Trophoblast cell (in vitro differentiated cells and primary cell): Measurements from ENCODE around the gene ACRBP.
"Not testable (repeated sequence)": the region's sequence is repeated elsewhere in the genome, so short reads cannot be mapped to it uniquely, and the experiment has no call there.

Source experiments
- DNase-seq, 2 donors: peaks; one replicate each; pipeline ENCODE4 v3.0.0-alpha.2; 2016
- H2AFZ ChIP-seq: 2 replicates; pipeline ENCODE4 v1.6.1; 2013; ENCODE audit warnings: low read length, moderate library complexity, mild to moderate bottlenecking; ENCODE audit not compliant: insufficient read depth, poor library complexity
- H2AK5ac ChIP-seq: 2 replicates; pipeline ENCODE4 v1.6.1; 2013; ENCODE audit warnings: mild to moderate bottlenecking, low read length
- H2BK120ac ChIP-seq: 2 replicates; pipeline ENCODE4 v1.6.1; 2013; ENCODE audit warnings: low read length, mild to moderate bottlenecking, moderate library complexity; ENCODE audit not compliant: insufficient read depth, poor library complexity
- H2BK12ac ChIP-seq: 2 replicates; pipeline ENCODE4 v1.6.1; 2013; ENCODE audit warnings: mild to moderate bottlenecking, low read length, moderate library complexity
- H2BK5ac ChIP-seq: 2 replicates; pipeline ENCODE4 v1.6.1; 2013; ENCODE audit warnings: low read length, low read depth, moderate library complexity, mild to moderate bottlenecking; ENCODE audit not compliant: poor library complexity
- H3K14ac ChIP-seq: 2 replicates; pipeline ENCODE4 v1.6.1; 2013; ENCODE audit warnings: mild to moderate bottlenecking, low read length
- H3K18ac ChIP-seq: 2 replicates; pipeline ENCODE4 v1.6.1; 2013; ENCODE audit warnings: mild to moderate bottlenecking, low read length
- H3K23ac ChIP-seq: 2 replicates; pipeline ENCODE4 v1.6.1; 2013; ENCODE audit warnings: low read length
- H3K27ac ChIP-seq: 2 replicates; pipeline ENCODE4 v1.5.1; 2013; ENCODE audit warnings: low read depth, mild to moderate bottlenecking, inconsistent platforms, low read length, moderate library complexity
- H3K27me3 ChIP-seq: 2 replicates; pipeline ENCODE4 v1.6.1; 2013; ENCODE audit warnings: inconsistent platforms, mild to moderate bottlenecking, low read length, moderate library complexity; ENCODE audit not compliant: insufficient read depth
- H3K36me3 ChIP-seq, 2 experiments: 1 replicate in 1 of 2; 2 replicates in 1 of 2; pipeline ENCODE4 v1.6.1; 2013; ENCODE audit warnings: low read length in 2 of 2, mild to moderate bottlenecking in 2 of 2, moderate library complexity in 1 of 2; ENCODE audit not compliant: insufficient read depth in 2 of 2, control insufficient read depth in 1 of 2
- H3K4ac ChIP-seq: 2 replicates; pipeline ENCODE4 v1.6.1; 2013; ENCODE audit warnings: low read depth, mild to moderate bottlenecking, low read length, moderate library complexity
- H3K4me1 ChIP-seq, 2 experiments: 1 replicate in 1 of 2; 2 replicates in 1 of 2; pipeline ENCODE4 v1.6.1; 2013; ENCODE audit warnings: low read length in 2 of 2, mild to moderate bottlenecking in 2 of 2, moderate library complexity in 1 of 2; ENCODE audit not compliant: insufficient read depth in 2 of 2, control insufficient read depth in 1 of 2
- H3K4me2 ChIP-seq: 2 replicates; pipeline ENCODE4 v1.6.1; 2013; ENCODE audit warnings: inconsistent platforms, mild to moderate bottlenecking, low read length, moderate library complexity
- H3K4me3 ChIP-seq: 2 replicates; pipeline ENCODE4 v1.5.1; 2013; ENCODE audit warnings: mild to moderate bottlenecking, low read depth, low read length, inconsistent platforms
- H3K79me1 ChIP-seq: one replicate; pipeline ENCODE4 v1.6.1; 2013; ENCODE audit warnings: low read length
- H3K79me2 ChIP-seq: 2 replicates; pipeline ENCODE4 v1.6.1; 2013; ENCODE audit warnings: low read length, mild to moderate bottlenecking; ENCODE audit not compliant: control insufficient read depth, insufficient read depth, poor library complexity
- H3K9ac ChIP-seq: 2 replicates; pipeline ENCODE4 v1.6.1; 2013; ENCODE audit warnings: mild to moderate bottlenecking, low read length
- H3K9me3 ChIP-seq: 2 replicates; pipeline ENCODE4 v1.6.1; 2013; ENCODE audit warnings: low read depth, mild to moderate bottlenecking, control low read depth, inconsistent platforms, low read length; ENCODE audit not compliant: insufficient read depth
- H4K12ac ChIP-seq: 2 replicates; pipeline ENCODE4 v1.6.1; 2013; ENCODE audit warnings: low read depth, mild to moderate bottlenecking, low read length, moderate library complexity
- H4K8ac ChIP-seq: 2 replicates; pipeline ENCODE4 v1.6.1; 2013; ENCODE audit warnings: low read depth, mild to moderate bottlenecking, low read length, moderate library complexity
- H4K91ac ChIP-seq: one replicate; pipeline ENCODE4 v1.6.1; 2013; ENCODE audit warnings: low read depth, mild to moderate bottlenecking, low read length, moderate library complexity
- WGBS: extraction: QIAGEN DNeasy Blood & Tissue Kit; methylation state at CpG from one replicate; pipeline ENCODE4 v1.1.7; 2013; ENCODE audit warnings: missing lambda C conversion rate; ENCODE audit not compliant: insufficient read length, insufficient coverage; ENCODE audit errors: extremely low coverage; 5-methylcytosine and 5-hydroxymethylcytosine counted together

ACRBP gene

GRCh38 chr12:6595673-6596072, 51.6 kb downstream of the ACRBP start:
- not testable (repeated sequence) for H3K14ac ChIP-seq, H4K12ac ChIP-seq, H3K4me2 ChIP-seq, H3K27ac ChIP-seq, H3K79me2 ChIP-seq, H4K91ac ChIP-seq, H3K4ac ChIP-seq, DNase-seq, H2BK12ac ChIP-seq, H2BK120ac ChIP-seq, H2AK5ac ChIP-seq, H2AFZ ChIP-seq, H2BK5ac ChIP-seq, H3K23ac ChIP-seq, H3K79me1 ChIP-seq, H3K4me1 ChIP-seq, H3K27me3 ChIP-seq, H4K8ac ChIP-seq, H3K4me3 ChIP-seq, H3K9ac ChIP-seq, H3K9me3 ChIP-seq, H3K18ac ChIP-seq
- WGBS, result no CpG with 5 or more reads among the region's 10 CpGs
- peaks cover 64 to 91% of the 10 kb centered on the region in 2 experiments for H3K36me3 ChIP-seq

GRCh38 chr12:6592087-6592486, 55.1 kb downstream of the ACRBP start:
- Histone ChIP-seq H3K27me3 (no peaks in the 10 kb centered on the region), H3K23ac (no peak overlapping the region), H3K9me3 (no peaks in the 10 kb centered on the region), H2AFZ (no peak overlapping the region), H2AK5ac (no peak overlapping the region), H4K8ac (no peak overlapping the region), H4K91ac (no peak overlapping the region), H2BK120ac (no peak overlapping the region), H3K79me1 (no peaks in the 10 kb centered on the region), H2BK5ac (no peak overlapping the region), H3K27ac (no peak overlapping the region), H3K9ac (peak overlapping the region; percentile 18), H4K12ac (no peak overlapping the region), H3K4ac (no peak overlapping the region), H3K4me3 (no peak overlapping the region), H3K18ac (no peak overlapping the region), H2BK12ac (no peak overlapping the region), H3K36me3 (peaks cover 62 to 90% of the 10 kb centered on the region in 2 experiments), H3K4me2 (no peak overlapping the region), H3K79me2 (no peaks in the 10 kb centered on the region), H3K14ac (no peak overlapping the region), H3K4me1 (no peaks in the 10 kb centered on the region)
- no CpG with 5 or more reads among the region's 8 CpGs for WGBS
- no peak for DNase-seq
